IMR-90 (cell line): ENCODE results near the gene PRXL2B. TPM values are rescaled to one million over a fixed set of nuclear protein-coding genes. Genes with fewer than 3 reads are reported as not detected.

Experiments
- ATAC-seq: fragments of 200-7000 bp; cut with Tn5 transposase; 2 replicates; pipeline ENCODE4 v1.9.1; 2020; ENCODE audit warnings: low read depth, mild to moderate bottlenecking, moderate library complexity
- BruUV-seq: library from RNA; stranded (reverse); fragments of 400-500 nt; replicated peaks from 2 replicates; lab custom pipeline; 2021; lab: Mats Ljungman, UMichigan
- CTCF ChIA-PET: fragments of 300-600 bp; formaldehyde crosslinking; extraction: SDS; loops from one replicate; lab custom pipeline; 2021; ENCODE audit warnings: antibody characterized with exemption; lab: Yijun Ruan, JAX
- POLR2A ChIA-PET: fragments of 300-600 bp; sonication (Branson Sonifier 250); formaldehyde crosslinking; loops from one replicate; lab custom pipeline; 2022; ENCODE audit warnings: antibody characterized with exemption; ENCODE audit not compliant: unreplicated experiment; lab: Charles Lee
- DNase-seq: peaks from one replicate; pipeline ENCODE4 v3.0.0; 2013
- H2AFZ ChIP-seq: replicated peaks from 2 replicates; pipeline ENCODE3; 2013; ENCODE audit warnings: low read length, mild to moderate bottlenecking; ENCODE audit not compliant: poor library complexity
- H2AK5ac ChIP-seq: 2 replicates; pipeline ENCODE4 v1.6.1; 2013; ENCODE audit warnings: low read depth, low read length, inconsistent platforms
- H2AK9ac ChIP-seq: replicated peaks from 2 replicates; pipeline ENCODE3; 2013; ENCODE audit warnings: mild to moderate bottlenecking, low read depth, low read length, moderate library complexity; ENCODE audit not compliant: poor library complexity
- H2BK120ac ChIP-seq: 2 replicates; pipeline ENCODE4 v1.6.1; 2013; ENCODE audit warnings: low read depth, low read length, inconsistent platforms
- H2BK15ac ChIP-seq: 3 replicates; pipeline ENCODE4 v1.6.1; 2013; ENCODE audit warnings: low read depth, low read length, inconsistent platforms
- H2BK20ac ChIP-seq: 2 replicates; pipeline ENCODE4 v1.6.1; 2013; ENCODE audit warnings: low read depth, mild to moderate bottlenecking, inconsistent platforms, low read length, moderate library complexity
- H2BK5ac ChIP-seq: 2 replicates; pipeline ENCODE4 v1.6.1; 2013; ENCODE audit warnings: mild to moderate bottlenecking, low read depth, low read length, inconsistent platforms; ENCODE audit not compliant: poor library complexity, severe bottlenecking
- H3K14ac ChIP-seq: replicated peaks from 2 replicates; pipeline ENCODE4 v1.6.1; 2013; ENCODE audit warnings: low read depth, low read length, inconsistent platforms
- H3K18ac ChIP-seq: 2 replicates; pipeline ENCODE4 v1.6.1; 2013; ENCODE audit warnings: low read depth, low read length, control low read depth
- H3K23ac ChIP-seq: 2 replicates; pipeline ENCODE4 v1.6.1; 2013; ENCODE audit warnings: low read depth, low read length, inconsistent platforms
- H3K27ac ChIP-seq: 2 replicates; pipeline ENCODE4 v1.5.1; 2013; ENCODE audit warnings: mild to moderate bottlenecking, control low read depth, low read length; ENCODE audit not compliant: insufficient read depth
- H3K27me3 ChIP-seq: 2 replicates; pipeline ENCODE4 v1.6.1; 2013; ENCODE audit warnings: low read length; ENCODE audit not compliant: control insufficient read depth, insufficient read depth
- H3K36me3 ChIP-seq: 2 replicates; pipeline ENCODE4 v1.6.1; 2013; ENCODE audit warnings: low read length, mixed read lengths; ENCODE audit not compliant: control insufficient read depth, insufficient read depth
- H3K4ac ChIP-seq: 2 replicates; pipeline ENCODE4 v1.6.1; 2013; ENCODE audit warnings: low read depth, low read length, inconsistent platforms
- H3K4me1 ChIP-seq: 2 replicates; pipeline ENCODE4 v1.6.1; 2013; ENCODE audit warnings: low read length, mixed read lengths; ENCODE audit not compliant: control insufficient read depth, insufficient read depth
- H3K4me2 ChIP-seq: 2 replicates; pipeline ENCODE4 v1.6.1; 2013; ENCODE audit warnings: low read depth, mild to moderate bottlenecking, control low read depth, low read length, moderate library complexity
- H3K4me3 ChIP-seq: 2 replicates; pipeline ENCODE4 v1.5.1; 2013; ENCODE audit warnings: low read depth, mild to moderate bottlenecking, control low read depth, low read length, moderate library complexity; ENCODE audit not compliant: insufficient read depth
- H3K56ac ChIP-seq: 2 replicates; pipeline ENCODE4 v1.6.1; 2013; ENCODE audit warnings: low read length, inconsistent platforms; ENCODE audit not compliant: insufficient read depth; ENCODE audit errors: extremely low read depth
- H3K79me1 ChIP-seq, 2 experiments: 2 replicates each; pipeline ENCODE4 v1.6.1; 2013; ENCODE audit warnings: low read length in 2 of 2, inconsistent platforms in 1 of 2, low read depth in 1 of 2
- H3K9ac ChIP-seq: 2 replicates; pipeline ENCODE4 v1.6.1; 2013; ENCODE audit warnings: low read depth, low read length, control low read depth
- H3K9me1 ChIP-seq: 2 replicates; pipeline ENCODE4 v1.6.1; 2013; ENCODE audit warnings: low read length, inconsistent platforms; ENCODE audit not compliant: insufficient read depth
- H3K9me3 ChIP-seq: 2 replicates; pipeline ENCODE4 v1.6.1; 2013; ENCODE audit warnings: low read length; ENCODE audit not compliant: control insufficient read depth, insufficient read depth
- H4K20me1 ChIP-seq: 2 replicates; pipeline ENCODE4 v1.6.1; 2013; ENCODE audit warnings: low read length, inconsistent platforms; ENCODE audit not compliant: insufficient read depth
- H4K5ac ChIP-seq: 2 replicates; pipeline ENCODE4 v1.6.1; 2013; ENCODE audit warnings: mild to moderate bottlenecking, low read depth, low read length, control low read depth
- H4K8ac ChIP-seq, 2 experiments: 2 replicates each; pipeline ENCODE4 v1.6.1; 2013; ENCODE audit warnings: low read depth in 2 of 2, low read length in 2 of 2, control low read depth in 1 of 2, inconsistent platforms in 1 of 2
- H4K91ac ChIP-seq: 2 replicates; pipeline ENCODE4 v1.6.1; 2013; ENCODE audit warnings: low read depth, low read length, inconsistent platforms; ENCODE audit not compliant: insufficient read depth
- BHLHE40 ChIP-seq: fragments of 150-350 bp; IDR thresholded peaks from 2 replicates; pipeline ENCODE4 v1.6.1; 2016; ENCODE audit warnings: mild to moderate bottlenecking, low read depth, low read length
- CHD1 ChIP-seq: IDR thresholded peaks from 2 replicates; pipeline ENCODE4 v1.6.1; 2012; ENCODE audit warnings: low read depth, low read length, improper control_type of control experiment
- FOS ChIP-seq: fragments of 150-350 bp; IDR thresholded peaks from 2 replicates; pipeline ENCODE4 v1.6.1; 2016; ENCODE audit warnings: low read depth, low read length
- MXI1 ChIP-seq: IDR thresholded peaks from 2 replicates; pipeline ENCODE4 v1.6.1; 2012; ENCODE audit warnings: low read depth, mild to moderate bottlenecking, low read length, moderate library complexity, borderline replicate concordance
- NFE2L2 ChIP-seq: fragments of 150-350 bp; IDR thresholded peaks from 2 replicates; pipeline ENCODE4 v1.6.1; 2016; ENCODE audit warnings: low read depth, mild to moderate bottlenecking, low read length
- POLR2A ChIP-seq: IDR thresholded peaks from 2 replicates; pipeline ENCODE4 v1.6.1; 2012; ENCODE audit warnings: mild to moderate bottlenecking, low read depth, low read length
- RAD21 ChIP-seq: IDR thresholded peaks from 2 replicates; pipeline ENCODE4 v1.6.1; 2012; ENCODE audit warnings: low read length, improper control_type of control experiment
- WGBS, 2 experiments: methylation state at CpG; one replicate each; pipeline versions ENCODE4 v1.1.5 to v1.1.7; 2013; ENCODE audit warnings: missing lambda C conversion rate in 2 of 2; ENCODE audit not compliant: insufficient read length in 1 of 2; ENCODE audit errors: extremely low coverage in 2 of 2; 5-methylcytosine and 5-hydroxymethylcytosine counted together
- dilution Hi-C: fragments of 300-500 bp; cut with HindIII; formaldehyde crosslinking; loops from one replicate; pipeline ENCODE4 v1.14.3; 2018; ENCODE audit warnings: low sequenced_read_pairs; ENCODE audit not compliant: unreplicated experiment
- in situ Hi-C: fragments of 300-500 bp; cut with MboI; formaldehyde crosslinking; loops from 3 replicates; pipeline ENCODE4 v1.14.3; 2019; ENCODE audit warnings: low sequenced_read_pairs, inconsistent platforms, mixed read lengths
- intact Hi-C: fragments of 100-400 bp; cut with micrococcal nuclease; formaldehyde crosslinking; loops from 2 replicates; pipeline ENCODE4 v1.10.0; 2022
- polyA plus RNA-seq, 3 experiments: library from polyadenylated mRNA; depleted of rRNA; stranded (reverse); fragments of >200 nt; gene quantifications; 2 replicates each; pipeline ENCODE4 v1.2.3, GENCODE V29; 2012; ENCODE audit warnings: low replicate concordance in 1 of 3
- total RNA-seq: library from RNA; depleted of rRNA; stranded (reverse); fragments of >200 nt; gene quantifications from 2 replicates; pipeline ENCODE4 v1.2.3, GENCODE V29; 2012
- TF ChIP-seq, protein P1 (sequence below): fragments of 150-350 bp; IDR thresholded peaks from 2 replicates; pipeline ENCODE4 v1.6.1; 2016; ENCODE audit warnings: low read depth, mild to moderate bottlenecking, low read length, moderate library complexity, borderline replicate concordance
- TF ChIP-seq, protein P2 (sequence below): fragments of 150-350 bp; IDR thresholded peaks from 2 replicates; pipeline ENCODE4 v1.6.1; 2017; ENCODE audit warnings: mild to moderate bottlenecking, antibody characterized with exemption, low read length, low read depth
- TF ChIP-seq, protein P3 (sequence below): conservative IDR thresholded peaks from 2 replicates; pipeline ENCODE4 v1.5.1; 2012; ENCODE audit warnings: mild to moderate bottlenecking, low read depth, low read length, improper control_type of control experiment

Gene PRXL2B
- total and polyA plus RNA-seq, 2 of the 4 experiments (the other 2 are of a cell fraction): 10.9 to 22.3 TPM

DNA sequence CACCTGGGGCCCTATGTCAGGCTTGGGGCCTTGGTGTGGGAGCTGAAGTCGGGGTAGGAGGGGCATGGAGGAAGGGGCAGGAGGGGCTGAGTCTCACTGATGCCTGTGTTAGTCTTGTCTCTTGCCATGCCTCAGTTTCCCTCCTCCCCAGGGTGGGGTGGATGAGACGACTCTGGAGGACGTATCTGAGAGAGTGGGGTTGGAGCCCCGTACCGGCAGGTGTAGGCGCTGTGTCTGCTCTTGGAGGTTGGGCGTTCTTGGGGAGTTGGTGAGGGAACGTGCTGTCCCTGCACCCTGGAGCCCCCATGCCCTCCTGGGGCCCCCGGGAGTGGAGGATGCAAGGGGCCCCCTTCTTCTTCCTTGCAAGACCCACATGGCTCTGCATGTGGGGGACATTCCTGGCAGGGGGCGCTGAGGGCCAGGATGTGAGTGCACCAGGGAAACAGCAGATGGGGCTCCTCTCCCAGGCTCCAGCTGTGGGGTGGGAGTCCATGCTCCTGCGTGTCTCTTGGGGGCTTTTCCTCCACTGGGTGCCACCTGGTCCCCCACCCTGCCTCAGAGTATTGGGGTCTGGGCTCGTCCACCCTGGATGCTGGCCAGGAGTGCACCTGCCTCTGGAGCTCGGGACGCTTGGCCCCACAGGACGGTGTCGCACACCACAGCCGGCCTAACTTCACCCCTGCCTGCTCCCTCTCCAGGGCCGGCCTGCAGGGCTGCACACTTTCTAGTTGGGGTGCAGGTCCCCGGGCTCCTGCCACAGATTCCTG lies 31.8 kb upstream of the PRXL2B start:
- Histone ChIP-seq H3K4me1 (no peaks in the 10 kb centered on the region), H2BK15ac (no peak overlapping the region), H2BK20ac (no peak overlapping the region), H4K5ac (no peak overlapping the region), H4K91ac (no peak overlapping the region), H3K9me3 (no peaks in the 10 kb centered on the region), H3K9ac (no peak overlapping the region), H2BK5ac (no peak overlapping the region), H2BK120ac (no peak overlapping the region), H4K20me1 (no peaks in the 10 kb centered on the region), H3K27ac (no peak overlapping the region), H2AK5ac (no peak overlapping the region), H3K27me3 (no peaks in the 10 kb centered on the region; the same call in 1 of the 2 replicates), H3K36me3 (no peaks in the 10 kb centered on the region), H2AFZ (no peak overlapping the region), H2AK9ac (peak overlapping the region; percentile 28), H3K9me1 (no peaks in the 10 kb centered on the region), H3K4ac (no peak overlapping the region), H3K4me2 (no peak overlapping the region), H4K8ac (no peak overlapping the region), H3K4me3 (no peak overlapping the region), H3K79me1 (no peaks in the 10 kb centered on the region), H3K23ac (no peak overlapping the region), H3K56ac (no peak overlapping the region), H3K18ac (no peak overlapping the region), H3K14ac (no peak overlapping the region)
- DNase-seq (no peak), ATAC-seq (no peak)
- WGBS, 2 experiments: 90% methylated on average over 2 of the region's 19 CpGs; no CpG with 5 or more reads in 1 of the 2 experiments
- POLR2A ChIA-PET: no interaction called here
- dilution Hi-C loops: no loop called here
- BruUV-seq: no TSS peak
- in situ Hi-C loops: no loop called here
- CTCF ChIA-PET: no interaction called here
- intact Hi-C loops: loop anchor here (2.0 kb wide), 1 partner anchor 870 kb away; no protein-coding TSS in a partner anchor
- TF ChIP-seq, protein P1, sequence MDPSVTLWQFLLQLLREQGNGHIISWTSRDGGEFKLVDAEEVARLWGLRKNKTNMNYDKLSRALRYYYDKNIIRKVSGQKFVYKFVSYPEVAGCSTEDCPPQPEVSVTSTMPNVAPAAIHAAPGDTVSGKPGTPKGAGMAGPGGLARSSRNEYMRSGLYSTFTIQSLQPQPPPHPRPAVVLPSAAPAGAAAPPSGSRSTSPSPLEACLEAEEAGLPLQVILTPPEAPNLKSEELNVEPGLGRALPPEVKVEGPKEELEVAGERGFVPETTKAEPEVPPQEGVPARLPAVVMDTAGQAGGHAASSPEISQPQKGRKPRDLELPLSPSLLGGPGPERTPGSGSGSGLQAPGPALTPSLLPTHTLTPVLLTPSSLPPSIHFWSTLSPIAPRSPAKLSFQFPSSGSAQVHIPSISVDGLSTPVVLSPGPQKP: no peak
- TF ChIP-seq CHD1 (no peak), MXI1 (no peak), NFE2L2 (no peak), RAD21 (peak; percentile 45; the same call in 1 of the 2 replicates), BHLHE40 (no peak), FOS (no peak), POLR2A (no peak)
- TF ChIP-seq, protein P2, sequence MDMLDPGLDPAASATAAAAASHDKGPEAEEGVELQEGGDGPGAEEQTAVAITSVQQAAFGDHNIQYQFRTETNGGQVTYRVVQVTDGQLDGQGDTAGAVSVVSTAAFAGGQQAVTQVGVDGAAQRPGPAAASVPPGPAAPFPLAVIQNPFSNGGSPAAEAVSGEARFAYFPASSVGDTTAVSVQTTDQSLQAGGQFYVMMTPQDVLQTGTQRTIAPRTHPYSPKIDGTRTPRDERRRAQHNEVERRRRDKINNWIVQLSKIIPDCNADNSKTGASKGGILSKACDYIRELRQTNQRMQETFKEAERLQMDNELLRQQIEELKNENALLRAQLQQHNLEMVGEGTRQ: no peak
- TF ChIP-seq, protein P3, sequence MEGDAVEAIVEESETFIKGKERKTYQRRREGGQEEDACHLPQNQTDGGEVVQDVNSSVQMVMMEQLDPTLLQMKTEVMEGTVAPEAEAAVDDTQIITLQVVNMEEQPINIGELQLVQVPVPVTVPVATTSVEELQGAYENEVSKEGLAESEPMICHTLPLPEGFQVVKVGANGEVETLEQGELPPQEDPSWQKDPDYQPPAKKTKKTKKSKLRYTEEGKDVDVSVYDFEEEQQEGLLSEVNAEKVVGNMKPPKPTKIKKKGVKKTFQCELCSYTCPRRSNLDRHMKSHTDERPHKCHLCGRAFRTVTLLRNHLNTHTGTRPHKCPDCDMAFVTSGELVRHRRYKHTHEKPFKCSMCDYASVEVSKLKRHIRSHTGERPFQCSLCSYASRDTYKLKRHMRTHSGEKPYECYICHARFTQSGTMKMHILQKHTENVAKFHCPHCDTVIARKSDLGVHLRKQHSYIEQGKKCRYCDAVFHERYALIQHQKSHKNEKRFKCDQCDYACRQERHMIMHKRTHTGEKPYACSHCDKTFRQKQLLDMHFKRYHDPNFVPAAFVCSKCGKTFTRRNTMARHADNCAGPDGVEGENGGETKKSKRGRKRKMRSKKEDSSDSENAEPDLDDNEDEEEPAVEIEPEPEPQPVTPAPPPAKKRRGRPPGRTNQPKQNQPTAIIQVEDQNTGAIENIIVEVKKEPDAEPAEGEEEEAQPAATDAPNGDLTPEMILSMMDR: peak; percentile 34
